ENCODE measurements around the gene CTNNA3.

CTNNA3 gene

GRCh38 chr10:66931340-66931948 is 764.6 kb downstream of the CTNNA3 start:
- no peak for TF ChIP-seq ZNF629 (tag by site-specific recombination; IDR thresholded peaks at IDR 0.05)
- no peak for TF ChIP-seq ZFP37 (tag by site-specific recombination; IDR thresholded peaks at IDR 0.05)
- TF ChIP-seq KLF8 (tag by site-specific recombination; IDR thresholded peaks at IDR 0.05), result no peak
- TF ChIP-seq ZNF654 (tag by site-specific recombination; IDR thresholded peaks at IDR 0.05; ENCODE audit: low read depth), result peak; percentile 93
- 0 out of 2 replicates have a peak, but pooled peaks have one; percentile 31 for TF ChIP-seq ZNF660 (tag by site-specific recombination; IDR thresholded peaks at IDR 0.05)
- no peaks in the 10 kb centered on the region for H3K36me3 ChIP-seq (ENCODE audit: control insufficient read depth in 2 of 2, insufficient read depth in 1 of 2, low read length in 2 of 2)
- no peak overlapping the region for H3K27ac ChIP-seq (ENCODE audit: extremely low read depth, low read depth, low read length)
- 0 out of 2 replicates have a peak, but pooled peaks cover 3% of the 10 kb centered on the region for H3K4me1 ChIP-seq (ENCODE audit: control insufficient read depth, insufficient read depth, low read length)
- CTCF ChIA-PET, result interaction anchor here (0.5 to 1.9 kb wide), 11 partner anchors 10 to 979 kb away, joined by 3 to 8 read pairs (median 3); no protein-coding TSS in a partner anchor
- POLR2A ChIA-PET, result interaction anchor here (0.6 kb wide), 1 partner anchor 848 kb away, joined by 3 read pairs; no protein-coding TSS in a partner anchor
- no peaks in the 10 kb centered on the region for H3K9me3 ChIP-seq (ENCODE audit: control insufficient read depth, insufficient read depth, low read depth, low read length)
- no peak overlapping the region for H3K4me3 ChIP-seq (ENCODE audit: low read depth, low read length)

- Histone ChIP-seq H3K4me3 (ENCODE audit: low read depth, low read length) (no peak overlapping the region), H3K9me3 (ENCODE audit: control insufficient read depth, insufficient read depth, low read depth, low read length) (no peaks in the 10 kb centered on the region), H3K27ac (ENCODE audit: extremely low read depth, low read depth, low read length) (no peak overlapping the region), H3K36me3 (ENCODE audit: control insufficient read depth in 2 of 2, insufficient read depth in 1 of 2, low read length in 2 of 2) (no peaks in the 10 kb centered on the region), H3K4me1 (ENCODE audit: control insufficient read depth, insufficient read depth, low read length) (no peaks in the 10 kb centered on the region)
- no peak for TF ChIP-seq ZNF274 (IDR thresholded peaks at IDR 0.05; ENCODE audit: low read length)
- no peak for TF ChIP-seq ZNF274 (tag by site-specific recombination; IDR thresholded peaks at IDR 0.05; ENCODE audit: borderline replicate concordance)
- no peak for TF ChIP-seq ZNF660 (tag by site-specific recombination; IDR thresholded peaks at IDR 0.05)
- TF ChIP-seq SP2 (tag by site-specific recombination; IDR thresholded peaks at IDR 0.05), result no peak
- no peak for TF ChIP-seq ZBTB20 (tag by site-specific recombination; IDR thresholded peaks at IDR 0.05)
- no peak for TF ChIP-seq ZSCAN30 (tag by site-specific recombination; IDR thresholded peaks at IDR 0.05)
- TF ChIP-seq ZNF449 (tag by site-specific recombination; IDR thresholded peaks at IDR 0.05), result no peak
- TF ChIP-seq ZFP3 (tag by site-specific recombination; IDR thresholded peaks at IDR 0.05; ENCODE audit: low read depth), result no peak
- no peak for TF ChIP-seq ZNF133 (tag by site-specific recombination; IDR thresholded peaks at IDR 0.05)
- no peak for TF ChIP-seq ZBTB49 (tag by site-specific recombination; IDR thresholded peaks at IDR 0.05; ENCODE audit: low read depth)
- TF ChIP-seq ZNF843 (tag by site-specific recombination; IDR thresholded peaks at IDR 0.05), result no peak
- TF ChIP-seq ZNF701 (tag by site-specific recombination; IDR thresholded peaks at IDR 0.05), result no peak
- TF ChIP-seq ZNF791 (tag by site-specific recombination; IDR thresholded peaks at IDR 0.05), result no peak
- no peak for TF ChIP-seq HIC1 (tag by site-specific recombination; IDR thresholded peaks at IDR 0.05)
- no peak for TF ChIP-seq ZBTB48 (tag by site-specific recombination; IDR thresholded peaks at IDR 0.05)
- TF ChIP-seq ZNF214 (tag by site-specific recombination; IDR thresholded peaks at IDR 0.05; ENCODE audit: borderline replicate concordance), result no peak
- TF ChIP-seq ZNF830 (tag by site-specific recombination; IDR thresholded peaks at IDR 0.05; ENCODE audit: low read depth), result no peak
- POLR2A ChIA-PET, result no interaction called here
- CTCF ChIA-PET, result interaction anchor here (1.4 kb wide), 1 partner anchor 9 kb away, joined by 4 read pairs; no protein-coding TSS in a partner anchor
Observed at GRCh38 chr10:66929375-66929774, 766.6 kb downstream of the CTNNA3 start.
